GM21423 (cell line): ENCODE results near the gene ZNF680.
"Not testable (repeated sequence)": the region's sequence is repeated elsewhere in the genome, so short reads cannot be mapped to it uniquely, and the experiment has no call there.

ENCODE experiments used
- ATAC-seq: cut with Tn5 transposase; IDR thresholded peaks from one replicate; pipeline ENCODE4 v1.9.1; 2021; ENCODE audit warnings: mild to moderate bottlenecking, moderate library complexity; ENCODE audit not compliant: unreplicated experiment

Gene ZNF680

DNA sequence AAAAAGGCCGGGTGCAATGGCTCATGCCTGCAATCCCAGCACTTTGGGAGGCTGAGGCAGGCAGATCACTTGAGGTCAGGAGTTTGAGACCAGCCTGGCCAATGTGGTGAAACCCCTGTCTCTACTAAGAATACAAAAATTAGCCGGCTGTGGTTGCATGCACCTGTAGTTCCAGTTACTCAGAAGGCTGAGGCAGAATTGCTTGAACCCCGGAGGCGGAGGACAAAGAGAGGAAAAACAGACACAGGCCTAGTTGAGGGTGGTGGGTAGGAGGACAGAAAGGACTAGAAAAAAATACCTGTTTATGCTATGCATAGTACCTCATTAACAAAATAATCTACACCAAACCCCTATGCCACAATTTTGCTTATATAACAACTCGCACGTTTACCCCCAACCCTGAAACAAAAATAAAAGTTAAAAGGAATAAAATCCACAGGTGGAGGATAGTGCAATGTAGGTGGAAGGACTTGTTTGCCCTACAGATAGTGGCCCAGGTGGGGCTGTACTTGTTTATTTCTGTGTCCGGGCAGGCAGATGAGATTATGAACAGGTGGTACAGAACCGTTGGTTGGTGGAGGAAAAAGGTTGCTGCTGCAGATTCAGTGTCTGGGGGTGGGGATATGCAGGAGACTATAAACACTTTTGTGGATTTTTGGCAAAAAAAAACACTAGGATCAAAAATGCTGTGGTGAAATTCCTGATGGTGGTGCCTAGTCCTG, 5.1 kb downstream of the ZNF680 start:
- ATAC-seq = no peak

DNA sequence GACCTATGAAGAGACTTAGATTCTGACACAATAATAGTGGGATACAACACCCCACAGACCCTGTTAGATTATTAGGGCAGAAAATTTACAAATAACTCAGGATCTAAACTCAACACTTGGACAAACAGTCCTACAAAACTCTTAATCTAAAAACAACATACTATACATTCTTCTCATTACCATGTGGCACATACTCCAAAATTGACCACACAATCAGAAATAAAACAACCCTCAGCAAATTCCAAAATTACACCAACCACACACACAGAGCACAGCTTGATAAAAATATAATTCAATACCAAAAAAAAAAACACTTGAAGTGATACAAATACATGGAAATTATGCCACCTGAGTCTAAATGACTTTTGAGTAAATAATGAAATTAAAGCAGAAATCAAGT, 7.8 kb downstream of the ZNF680 start:
- ATAC-seq = no peak

DNA sequence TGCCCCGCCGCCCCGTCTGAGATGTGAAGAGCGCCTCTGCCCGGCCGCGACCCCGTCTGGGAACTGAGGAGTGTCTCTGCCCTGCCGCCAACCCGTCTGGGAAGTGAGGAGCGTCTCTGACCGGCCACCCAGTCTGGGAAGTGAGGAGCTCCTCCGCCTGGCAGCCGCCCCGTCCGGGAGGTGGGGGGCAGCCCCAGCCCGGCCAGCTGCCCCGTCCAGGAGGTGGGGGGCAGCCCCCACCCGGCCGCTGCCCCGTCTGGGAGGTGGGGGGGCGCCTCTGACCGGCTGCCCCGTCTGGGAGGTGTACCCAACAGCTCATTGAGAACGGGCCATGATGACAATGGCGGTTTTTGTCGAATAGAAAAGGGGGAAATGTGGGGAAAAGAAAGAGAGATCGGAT, 8.7 kb downstream of the ZNF680 start:
- not testable (repeated sequence) for ATAC-seq

DNA sequence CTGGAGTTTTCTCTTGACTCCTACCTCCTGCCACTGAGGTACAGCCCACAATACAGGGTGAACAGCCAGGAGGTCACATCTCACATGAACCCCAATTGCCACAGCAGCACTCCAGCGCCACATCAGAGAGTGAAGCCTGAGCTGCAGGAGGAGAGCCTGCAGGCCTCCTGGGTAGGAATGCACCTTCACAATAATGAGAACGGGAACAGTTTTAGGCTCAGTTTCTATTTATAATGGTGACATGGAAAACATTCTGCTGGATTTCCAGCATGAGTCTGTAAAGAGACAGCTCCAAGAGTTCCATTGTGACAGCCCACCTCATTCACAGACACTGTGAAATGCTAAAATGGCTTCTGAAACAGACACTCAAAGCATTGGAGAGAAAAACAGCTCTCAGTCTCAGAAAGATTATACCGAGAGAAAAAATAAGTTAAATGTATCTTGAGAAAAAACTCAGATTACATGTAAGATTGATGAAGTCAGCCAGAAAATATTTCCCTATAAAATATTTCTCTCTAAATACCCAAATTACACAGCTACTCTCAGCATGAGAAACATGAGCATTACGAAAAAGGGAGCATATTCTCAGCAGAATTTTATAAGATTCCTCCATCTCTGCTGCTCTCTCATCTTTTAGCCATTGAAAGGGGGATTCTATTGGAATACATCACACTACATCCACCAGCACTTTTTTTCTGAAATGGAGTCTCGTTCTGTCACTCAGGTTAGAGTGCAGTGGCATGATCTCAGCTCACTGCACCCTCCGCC, 11.3 kb downstream of the ZNF680 start:
- ATAC-seq = no peak

DNA sequence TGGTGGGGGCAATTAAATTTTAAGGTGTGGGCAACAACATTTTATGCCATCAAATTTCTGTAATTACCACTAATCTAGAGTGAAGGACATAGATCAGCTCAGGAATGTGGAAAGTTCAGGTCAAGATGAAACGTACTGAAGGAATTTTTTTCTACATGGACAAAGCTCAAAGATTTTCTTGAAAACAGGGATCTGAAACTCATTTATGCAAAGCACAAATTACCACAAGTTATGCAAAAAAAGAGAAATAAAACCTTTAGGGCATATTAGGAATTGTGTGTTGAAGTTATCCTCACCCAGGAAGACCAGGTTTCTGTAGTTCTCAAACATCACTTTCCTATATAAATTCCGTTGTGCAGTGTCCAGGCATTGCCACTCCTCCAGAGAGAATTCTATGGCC, 18.9 kb downstream of the ZNF680 start:
- ATAC-seq = no peak

DNA sequence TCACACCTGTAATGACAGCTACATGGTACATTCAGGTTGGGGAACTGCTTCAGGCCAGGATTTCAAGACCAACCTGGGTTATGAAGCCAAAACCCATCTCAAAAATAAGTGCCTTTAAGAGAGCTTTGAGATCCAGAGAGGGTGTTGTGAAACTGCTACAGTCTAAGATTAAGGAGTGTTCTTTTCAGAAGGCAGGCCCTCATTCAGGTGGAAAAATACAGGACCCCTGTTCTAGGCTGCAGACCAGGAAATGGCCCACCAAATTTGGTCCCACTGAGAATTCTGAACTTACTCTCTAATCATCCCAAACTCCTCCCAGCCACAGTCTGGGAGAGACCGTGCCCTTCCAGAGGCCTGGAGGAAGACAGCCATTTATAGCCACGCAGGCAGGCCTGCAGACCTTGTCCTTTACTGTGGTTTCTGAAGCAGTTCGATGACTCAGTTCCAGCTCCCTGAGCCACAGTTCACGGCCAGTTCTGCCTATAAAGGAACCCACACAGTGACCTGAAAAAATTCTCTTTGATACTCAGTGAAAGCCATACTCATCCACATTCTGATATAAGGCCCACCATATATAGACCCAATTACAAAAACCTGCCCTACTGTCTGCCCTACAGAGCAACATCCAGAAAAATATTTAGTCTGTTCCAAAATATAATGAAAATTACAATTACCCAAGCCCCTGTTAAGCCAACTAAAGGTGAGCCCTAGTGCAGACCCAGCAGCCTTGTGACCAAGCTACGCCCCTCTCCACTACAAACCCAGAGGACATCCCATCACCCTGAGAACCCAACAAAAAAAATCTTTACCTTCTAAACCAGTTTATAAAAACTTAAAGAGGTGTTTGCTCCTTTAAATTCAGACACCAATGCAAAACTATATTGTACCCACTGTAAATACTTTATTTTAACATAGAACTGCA, 21.2 kb downstream of the ZNF680 start:
- ATAC-seq = no peak

DNA sequence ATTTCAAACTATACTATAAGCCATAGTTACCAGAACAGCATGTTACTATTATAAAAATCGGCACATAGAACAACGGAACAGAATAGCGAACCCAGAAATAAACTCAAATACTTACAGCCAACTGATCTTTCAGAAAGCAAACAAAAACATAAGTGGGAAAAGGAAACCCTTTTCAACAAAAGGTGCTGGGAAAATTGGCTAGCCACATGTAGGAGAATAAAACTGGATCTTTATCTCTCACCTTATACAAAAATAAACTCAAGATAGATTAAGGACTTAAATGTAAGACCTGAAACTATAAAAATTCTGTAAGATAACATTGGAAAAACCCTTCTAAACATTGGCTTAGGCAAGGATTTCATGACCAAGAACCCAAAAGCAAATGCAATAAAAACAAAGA, 29.1 kb downstream of the ZNF680 start:
- no peak for ATAC-seq

DNA sequence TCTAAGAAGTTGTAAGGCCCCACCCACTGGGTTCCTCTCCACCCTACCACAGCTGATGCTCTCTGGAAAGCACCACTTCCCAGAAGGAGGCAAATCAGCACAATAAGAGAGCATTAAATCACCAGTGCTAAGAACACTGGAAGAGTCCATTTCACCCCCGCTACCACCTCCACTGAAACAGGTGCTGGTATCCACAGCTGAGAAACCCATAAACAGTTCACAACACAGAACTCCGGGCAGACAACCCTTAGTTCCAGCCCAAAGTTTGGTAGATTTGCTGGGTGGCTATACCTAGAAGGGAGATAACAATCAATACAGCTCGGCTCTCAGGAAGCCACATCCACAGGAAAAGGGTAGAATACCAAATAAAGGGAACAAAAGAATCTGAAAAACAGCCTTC, 34.1 kb downstream of the ZNF680 start:
- ATAC-seq = no peak

DNA sequence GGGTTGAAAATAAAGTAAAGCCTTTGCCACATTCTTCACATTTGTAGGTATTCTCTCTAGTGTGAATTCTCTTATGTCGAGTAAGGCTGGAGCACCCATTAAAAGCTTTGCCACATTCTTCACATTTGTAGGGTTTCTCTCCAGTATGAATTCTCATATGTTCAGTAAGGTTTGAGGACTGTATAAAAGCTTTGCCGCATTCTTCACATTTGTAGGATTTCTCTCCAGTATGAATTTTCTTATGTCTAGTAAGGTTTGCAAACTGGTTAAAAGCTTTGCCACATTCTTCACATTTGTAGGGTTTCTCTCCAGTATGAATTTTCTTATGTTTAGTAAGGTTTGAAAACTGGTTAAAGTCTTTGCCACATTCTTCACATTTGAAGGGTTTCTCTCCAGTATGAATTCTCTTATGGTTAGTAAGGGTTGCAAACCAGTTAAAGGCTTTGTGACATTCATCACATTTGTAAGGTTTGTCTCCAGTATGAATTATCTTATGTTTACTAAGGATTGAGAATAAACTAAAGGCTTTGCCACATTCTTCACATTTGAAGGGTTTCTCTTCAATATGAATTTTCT, 41.4 kb downstream of the ZNF680 start:
- ATAC-seq = no peak

DNA sequence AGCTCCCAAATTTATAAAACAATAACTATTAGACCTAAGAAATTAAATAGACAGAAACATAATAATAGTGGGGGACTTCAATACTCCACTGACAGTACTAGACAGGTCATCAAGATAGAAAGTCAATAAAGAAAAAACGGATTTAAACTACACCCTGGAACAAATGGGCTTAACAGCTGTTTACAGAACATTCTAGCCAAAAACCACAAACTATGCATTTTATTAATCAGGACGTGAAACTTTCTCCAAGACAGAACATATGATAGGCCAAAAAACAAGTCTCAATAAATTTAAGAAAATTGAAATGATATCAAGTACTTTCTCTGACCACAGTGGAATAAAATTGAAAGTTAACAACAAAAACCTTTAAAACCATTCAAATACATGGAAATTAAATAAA, 46.4 kb downstream of the ZNF680 start:
- ATAC-seq = no peak

DNA sequence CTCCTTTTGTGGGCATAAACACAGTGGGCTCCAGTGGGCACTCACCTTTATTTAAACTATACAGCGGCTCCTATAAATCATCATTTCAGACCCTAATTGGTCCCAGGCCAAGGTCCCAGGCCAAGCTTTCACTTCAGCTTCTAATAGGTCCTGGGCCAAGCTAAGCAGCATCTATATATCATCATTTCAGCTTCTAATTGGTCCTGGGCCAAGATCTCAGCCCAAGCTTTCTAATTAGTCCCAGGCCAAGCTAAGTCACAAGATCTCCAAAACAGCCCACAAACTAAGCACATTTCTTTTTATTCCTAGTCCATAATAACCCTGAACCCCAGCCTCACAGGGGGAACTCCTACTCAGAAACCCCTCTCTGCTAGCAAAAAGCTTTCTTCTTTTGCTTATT, 47.1 kb downstream of the ZNF680 start:
- ATAC-seq = no peak

DNA sequence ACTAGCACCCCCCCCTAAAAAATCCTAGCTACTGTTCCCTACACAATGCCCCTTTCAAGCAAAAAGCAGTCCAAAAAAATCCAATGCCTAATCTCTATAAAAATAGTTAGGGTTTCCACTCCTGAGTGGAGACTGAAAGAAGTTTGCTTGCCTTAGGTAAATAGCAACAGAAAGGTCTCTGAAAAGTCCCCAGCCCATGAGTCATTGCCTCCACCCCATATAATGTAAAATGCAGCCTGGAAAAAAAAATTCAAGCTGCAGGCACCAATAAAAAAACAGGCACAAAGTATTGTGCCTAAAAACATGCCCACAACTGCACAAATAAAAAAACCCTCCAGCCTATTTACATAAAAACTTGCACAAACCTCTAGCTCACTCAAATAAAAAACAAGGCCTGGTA, 47.5 kb downstream of the ZNF680 start:
- ATAC-seq = no peak

DNA sequence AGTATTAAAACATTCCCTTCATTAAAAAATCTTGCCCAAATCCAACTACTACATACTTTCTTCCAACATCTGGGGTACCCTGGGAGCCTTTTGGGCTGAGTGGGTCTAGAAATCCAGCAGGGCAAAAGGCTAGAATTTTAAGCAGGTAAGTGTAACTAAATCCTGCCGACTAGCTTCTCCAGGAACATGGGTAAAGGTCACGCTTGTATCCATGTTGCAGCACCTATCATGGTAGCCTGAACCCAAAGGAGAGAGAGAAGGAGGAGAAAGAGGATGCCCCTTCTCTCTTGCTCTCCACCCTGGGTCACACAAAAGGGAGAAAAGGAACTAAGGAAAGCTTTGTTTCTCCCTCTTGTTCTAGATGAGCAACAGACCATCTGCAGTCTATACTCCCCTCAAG, 53.3 kb downstream of the ZNF680 start:
- ATAC-seq = no peak

DNA sequence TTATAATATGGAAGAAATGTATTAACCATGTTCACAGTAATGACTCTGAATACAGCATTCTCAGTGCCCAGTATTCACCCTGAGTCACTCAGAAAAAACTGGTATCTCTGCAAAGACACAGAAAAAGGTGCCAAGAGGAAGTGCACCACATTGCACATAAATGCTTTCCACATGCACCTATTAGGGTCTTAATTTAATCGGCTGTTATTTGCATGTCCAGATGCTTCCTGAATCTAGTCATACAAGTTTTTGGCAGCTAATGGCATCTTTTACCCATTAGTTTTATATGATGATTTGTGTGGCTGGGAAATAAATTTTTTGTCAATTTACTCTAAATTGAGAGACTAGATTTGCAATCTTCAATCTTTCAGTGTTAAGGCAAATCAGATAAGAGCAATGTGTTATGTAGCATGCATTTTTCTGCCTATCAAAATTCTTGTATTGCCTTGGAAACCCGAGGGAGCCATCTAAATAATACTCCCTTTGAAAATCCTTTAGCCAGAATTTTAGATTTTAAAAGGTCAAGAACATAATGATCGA, 58.2 kb downstream of the ZNF680 start:
- no peak for ATAC-seq

DNA sequence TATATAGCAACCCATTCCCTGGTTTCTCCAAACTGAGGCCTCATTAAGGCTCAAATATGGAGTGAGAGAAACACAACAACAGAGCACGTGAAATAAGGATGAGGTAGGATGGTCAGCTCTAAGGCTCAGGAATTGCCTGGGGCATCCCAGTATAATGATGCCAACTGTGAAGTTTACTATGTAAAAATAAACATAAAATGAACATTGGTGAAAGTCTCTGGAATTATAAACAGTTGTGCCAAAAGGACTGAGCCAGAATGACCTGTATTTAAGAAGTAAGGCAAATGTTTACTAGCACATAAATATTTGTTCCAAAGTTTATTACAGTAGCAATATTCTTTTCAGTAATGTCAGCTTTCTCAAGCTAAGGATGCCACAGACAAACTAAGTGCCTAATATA, 64.6 kb downstream of the ZNF680 start:
- no peak for ATAC-seq

DNA sequence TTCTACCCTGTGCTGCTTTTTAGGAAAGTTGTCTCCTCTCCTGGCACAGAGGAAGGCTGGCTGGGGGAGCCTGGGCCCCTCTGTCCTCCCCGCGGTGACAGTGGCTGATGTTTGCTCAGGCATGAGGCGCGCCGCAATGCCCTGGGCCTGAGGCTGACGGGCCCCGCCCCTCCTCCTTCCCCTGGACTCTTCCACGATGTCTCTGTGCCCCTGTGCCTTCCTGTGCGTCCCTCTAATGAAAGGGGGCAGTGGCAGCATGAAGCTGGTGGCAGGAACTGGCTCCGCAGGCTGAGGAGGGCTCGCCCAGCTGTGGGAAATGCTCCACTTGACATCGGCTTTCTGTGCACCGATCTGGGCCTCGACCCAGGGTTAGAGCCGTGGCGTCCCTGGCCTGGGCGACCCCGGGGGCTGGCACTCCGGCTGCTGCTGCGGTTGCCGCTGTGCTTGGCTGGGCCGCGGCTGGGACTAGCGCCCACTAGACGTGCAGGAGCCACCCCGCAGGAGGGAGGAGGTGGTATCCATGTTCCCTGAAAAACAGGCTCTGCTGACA, 67.9 kb downstream of the ZNF680 start:
- no peak for ATAC-seq

DNA sequence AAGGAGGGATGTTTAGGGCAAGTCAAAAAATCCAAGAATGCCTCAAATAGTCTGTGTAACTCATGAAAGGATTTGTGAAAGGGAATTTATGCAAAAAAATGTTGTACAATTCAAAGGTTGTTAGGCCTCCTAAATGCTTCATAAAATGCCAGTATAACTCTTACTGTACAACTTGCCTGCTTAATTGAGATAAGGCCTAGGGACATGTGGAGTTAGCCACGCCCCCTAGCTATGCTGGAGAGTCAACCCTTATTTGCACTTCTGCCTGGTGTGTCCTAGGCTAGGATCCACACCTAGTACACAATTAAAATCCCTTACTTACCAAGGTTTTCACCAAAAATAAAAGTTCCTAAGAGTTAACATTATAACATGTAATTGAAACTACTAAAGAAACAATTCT, 77.2 kb downstream of the ZNF680 start:
- ATAC-seq = no peak
